B cell (primary cell): Measurements from ENCODE around the gene PREX1. TPM values are rescaled to one million over a fixed set of nuclear protein-coding genes. Genes with fewer than 3 reads are reported as not detected.
A peak's percentile ranks its signal among the peaks of the same experiment; 100 is the strongest.

Experiments
- ATAC-seq: fragments of 200-7000 bp; cut with Tn5 transposase; one replicate; pipeline ENCODE4 v1.10.0; 2021; ENCODE audit warnings: low read depth, mild to moderate bottlenecking, moderate number of reproducible peaks, moderate library complexity
- CTCF ChIA-PET: fragments of 350-600 bp; sonication (Branson Sonifier 250); formaldehyde crosslinking; loops from one replicate; lab custom pipeline; 2021; ENCODE audit warnings: antibody characterized with exemption, inconsistent platforms; lab: Charles Lee
- POLR2A ChIA-PET: fragments of 350-600 bp; sonication (Branson Sonifier 250); formaldehyde crosslinking; loops from one replicate; lab custom pipeline; 2021; ENCODE audit warnings: antibody characterized with exemption; lab: Charles Lee
- DNase-seq: peaks from one replicate; pipeline ENCODE4 v3.0.0; 2013
- H2AFZ ChIP-seq: 2 replicates; pipeline ENCODE4 v1.6.1; 2012; ENCODE audit warnings: mild to moderate bottlenecking, low read depth, low read length; ENCODE audit not compliant: insufficient read depth, poor library complexity, severe bottlenecking
- H3K27ac ChIP-seq, 2 donors: 1 replicate in 1 of 2; 2 replicates in 1 of 2; pipeline ENCODE4 v1.5.1; 2012 to 2013; ENCODE audit warnings: low read length in 2 of 2, mild to moderate bottlenecking in 2 of 2, moderate library complexity in 1 of 2
- H3K27me3 ChIP-seq, 4 experiments: fragments of 200-600 bp in 1 of 4; sonication (generic) in 1 of 4; replicated peaks in 1 of 4; 1 replicate in 2 of 4; 2 replicates in 2 of 4; pipeline versions ENCODE4 v1.6.1 to v1.7.0; 2013 to 2016; ENCODE audit warnings: low read length in 3 of 4, mild to moderate bottlenecking in 2 of 4, mixed read lengths in 1 of 4, moderate library complexity in 1 of 4; ENCODE audit not compliant: insufficient read depth in 4 of 4, control insufficient read depth in 3 of 4; ENCODE audit errors: control extremely low read depth in 1 of 4
- H3K36me3 ChIP-seq, 2 experiments: replicated peaks in 1 of 2; 1 replicate in 1 of 2; 2 replicates in 1 of 2; pipeline versions ENCODE4 v1.6.1 to v1.7.1; 2013; ENCODE audit warnings: low read length in 1 of 2; ENCODE audit not compliant: insufficient read depth in 2 of 2, control insufficient read depth in 1 of 2; ENCODE audit errors: control extremely low read depth in 1 of 2, extremely low read depth in 1 of 2
- H3K4me1 ChIP-seq, 2 donors: fragments of 200-600 bp in 1 of 2; sonication (generic) in 1 of 2; 1 replicate in 1 of 2; 2 replicates in 1 of 2; pipeline versions ENCODE4 v1.5.1 to v1.6.1; 2013 to 2017; ENCODE audit warnings: low read length in 2 of 2; ENCODE audit not compliant: control insufficient read depth in 2 of 2, insufficient read depth in 2 of 2
- H3K4me2 ChIP-seq: replicated peaks from 2 replicates; pipeline ENCODE3; 2012; ENCODE audit warnings: mild to moderate bottlenecking, low read depth, low read length; ENCODE audit not compliant: poor library complexity, severe bottlenecking
- H3K4me3 ChIP-seq, 5 experiments: fragments of 200-600 bp in 1 of 5; sonication (generic) in 1 of 5; 1 replicate in 3 of 5; 2 replicates in 2 of 5; pipeline versions ENCODE4 v1.5.1 to v1.7.0; 2011 to 2016; ENCODE audit warnings: low read length in 4 of 5, mild to moderate bottlenecking in 4 of 5, low read depth in 2 of 5, control low read depth in 1 of 5, moderate library complexity in 1 of 5; ENCODE audit not compliant: insufficient read depth in 1 of 5; ENCODE audit errors: control extremely low read depth in 1 of 5, extremely low read depth in 1 of 5
- H3K79me2 ChIP-seq: fragments of 200-600 bp; sonication (generic); one replicate; pipeline ENCODE4 v1.6.0; 2016; ENCODE audit warnings: low read length; ENCODE audit not compliant: control insufficient read depth, insufficient read depth
- H3K9ac ChIP-seq: fragments of 200-600 bp; sonication (generic); 2 replicates; pipeline ENCODE4 v1.6.1; 2017; ENCODE audit warnings: mild to moderate bottlenecking, low read length, moderate library complexity
- H3K9me3 ChIP-seq, 3 donors: one replicate each; pipeline versions ENCODE4 v1.6.1 to v1.7.1; 2013; ENCODE audit warnings: low read length in 2 of 3; ENCODE audit not compliant: control insufficient read depth in 2 of 3, insufficient read depth in 1 of 3; ENCODE audit errors: control extremely low read depth in 1 of 3
- H4K20me1 ChIP-seq: 2 replicates; pipeline ENCODE4 v1.6.0; 2012; ENCODE audit warnings: mild to moderate bottlenecking, low read length; ENCODE audit not compliant: insufficient read depth, control insufficient read depth, poor library complexity, severe bottlenecking
- H3K27ac Mint-ChIP-seq: one replicate; pipeline ENCODE4 v1.8.0; 2021; ENCODE audit warnings: mixed read lengths
- H3K27me3 Mint-ChIP-seq: one replicate; pipeline ENCODE4 v1.8.0; 2021; ENCODE audit warnings: mixed read lengths
- H3K4me1 Mint-ChIP-seq: one replicate; pipeline ENCODE4 v1.8.0; 2021; ENCODE audit warnings: mixed read lengths
- H3K4me3 Mint-ChIP-seq: one replicate; pipeline ENCODE4 v1.8.0; 2021; ENCODE audit warnings: mixed read lengths
- H3K9me3 Mint-ChIP-seq: one replicate; pipeline ENCODE4 v1.8.0; 2022; ENCODE audit warnings: mixed read lengths; ENCODE audit not compliant: insufficient read depth
- EZH2 ChIP-seq: IDR thresholded peaks from 2 replicates; pipeline ENCODE4 v1.6.1; 2012; ENCODE audit warnings: borderline replicate concordance, low read depth, mild to moderate bottlenecking, moderate library complexity, low read length; ENCODE audit not compliant: insufficient read depth, poor library complexity, severe bottlenecking
- WGBS: methylation state at CpG from one replicate; pipeline ENCODE4 v1.1.5; 2013; ENCODE audit warnings: missing lambda C conversion rate; ENCODE audit not compliant: insufficient coverage; 5-methylcytosine and 5-hydroxymethylcytosine counted together
- intact Hi-C: fragments of 100-400 bp; cut with micrococcal nuclease; formaldehyde crosslinking; loops from one replicate; pipeline ENCODE4 v1.10.0; 2022
- polyA plus RNA-seq: library from polyadenylated mRNA; depleted of rRNA; stranded (reverse); fragments of >200 nt; gene quantifications from 2 replicates; pipeline ENCODE4 v1.2.3, GENCODE V29; 2012
- total RNA-seq, 2 donors: library from RNA; stranded (reverse); fragments of 120-200 nt in 1 of 2; gene quantifications; 1 replicate in 1 of 2; 2 replicates in 1 of 2; pipeline versions ENCODE4 v1.2.3 to v1.2.4, GENCODE V29; 2013 to 2022
- TF ChIP-seq, protein P1 (sequence below): fragments of 200-600 bp; IDR thresholded peaks from one replicate; pipeline ENCODE4 v1.8.0; 2022; ENCODE audit warnings: antibody characterized with exemption, mild to moderate bottlenecking

PREX1 gene
- total and polyA plus RNA-seq, 2 donors (not counting 1 experiment from before 2014, with no cell fraction given): 79.1 to 99.4 TPM

DNA sequence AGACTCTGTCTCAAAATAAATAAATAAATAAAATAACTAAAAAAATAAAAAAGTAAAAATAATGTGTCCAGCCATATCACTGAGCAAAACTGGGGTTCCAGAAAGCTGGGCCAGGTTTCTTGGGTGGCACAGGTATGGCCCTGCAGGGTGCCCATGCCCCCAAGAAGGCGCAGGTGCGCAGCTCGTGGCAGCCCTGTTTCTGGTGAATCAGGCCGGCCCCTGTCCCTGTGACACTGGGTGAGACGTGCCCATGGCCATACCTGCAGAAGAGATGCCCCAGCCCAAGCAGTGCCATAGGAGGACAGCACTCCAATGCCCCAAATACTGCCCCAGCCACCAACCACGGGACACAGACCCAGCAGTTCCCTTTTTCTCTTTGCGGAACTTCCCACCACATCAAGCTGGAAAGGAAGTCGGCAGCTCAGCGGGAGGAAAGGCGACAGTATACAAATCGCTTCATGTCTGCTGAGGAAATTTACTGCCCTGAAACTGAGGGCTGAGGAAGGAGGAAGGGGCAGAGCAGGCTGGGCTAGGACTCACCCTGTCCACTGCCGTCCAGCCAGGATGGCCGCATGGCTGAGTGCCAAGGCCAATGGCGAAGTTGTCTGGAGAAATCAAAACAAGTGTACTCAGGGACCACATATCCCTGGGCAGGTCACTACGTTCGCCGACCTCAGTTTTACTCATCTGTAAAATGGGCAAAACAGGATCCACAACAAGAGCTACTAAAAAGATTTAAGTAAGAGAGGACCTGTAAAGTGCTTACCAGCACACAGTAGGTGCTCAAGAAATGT, 55.4 kb downstream of the PREX1 start:
- Histone ChIP-seq H3K4me2 (peak overlapping the region; percentile 60), H3K9me3 (peaks cover 0 to 21% (median 0%) of the 10 kb centered on the region in 3 donors), H3K27ac (peak overlapping the region; percentile 5 to 68), H3K27me3 (no peaks in the 10 kb centered on the region), H3K4me1 (peaks cover 63 to 96% of the 10 kb centered on the region in 2 donors), H2AFZ (no peak overlapping the region), H3K36me3 (peaks cover 0 to 15% of the 10 kb centered on the region in 2 experiments), H4K20me1 (peaks cover 98% of the 10 kb centered on the region), H3K9ac (peak overlapping the region; percentile 38), H3K79me2 (peaks cover 98% of the 10 kb centered on the region), H3K4me3 (peak overlapping the region in 2 of 5 experiments; percentile 7 to 19)
- no peak for TF ChIP-seq EZH2
- TF ChIP-seq, protein P1, sequence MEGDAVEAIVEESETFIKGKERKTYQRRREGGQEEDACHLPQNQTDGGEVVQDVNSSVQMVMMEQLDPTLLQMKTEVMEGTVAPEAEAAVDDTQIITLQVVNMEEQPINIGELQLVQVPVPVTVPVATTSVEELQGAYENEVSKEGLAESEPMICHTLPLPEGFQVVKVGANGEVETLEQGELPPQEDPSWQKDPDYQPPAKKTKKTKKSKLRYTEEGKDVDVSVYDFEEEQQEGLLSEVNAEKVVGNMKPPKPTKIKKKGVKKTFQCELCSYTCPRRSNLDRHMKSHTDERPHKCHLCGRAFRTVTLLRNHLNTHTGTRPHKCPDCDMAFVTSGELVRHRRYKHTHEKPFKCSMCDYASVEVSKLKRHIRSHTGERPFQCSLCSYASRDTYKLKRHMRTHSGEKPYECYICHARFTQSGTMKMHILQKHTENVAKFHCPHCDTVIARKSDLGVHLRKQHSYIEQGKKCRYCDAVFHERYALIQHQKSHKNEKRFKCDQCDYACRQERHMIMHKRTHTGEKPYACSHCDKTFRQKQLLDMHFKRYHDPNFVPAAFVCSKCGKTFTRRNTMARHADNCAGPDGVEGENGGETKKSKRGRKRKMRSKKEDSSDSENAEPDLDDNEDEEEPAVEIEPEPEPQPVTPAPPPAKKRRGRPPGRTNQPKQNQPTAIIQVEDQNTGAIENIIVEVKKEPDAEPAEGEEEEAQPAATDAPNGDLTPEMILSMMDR: no peak
- Mint-ChIP-seq H3K27ac (peak overlapping the region; percentile 91), H3K27me3 (no peaks in the 10 kb centered on the region), H3K4me3 (peak overlapping the region; percentile 73), H3K4me1 (peaks cover 86% of the 10 kb centered on the region), H3K9me3 (no peaks in the 10 kb centered on the region)
- peak; percentile 46 for ATAC-seq
- WGBS: 13% methylated on average over 14 of the region's 17 CpGs
- CTCF ChIA-PET: interaction anchor here (0.6 to 1.7 kb wide), 4 partner anchors 13 to 133 kb away, joined by 3 to 5 read pairs (median 4); no protein-coding TSS in a partner anchor
- DNase-seq: peak; percentile 77
- POLR2A ChIA-PET: no interaction called here
- intact Hi-C loops: no loop called here

DNA sequence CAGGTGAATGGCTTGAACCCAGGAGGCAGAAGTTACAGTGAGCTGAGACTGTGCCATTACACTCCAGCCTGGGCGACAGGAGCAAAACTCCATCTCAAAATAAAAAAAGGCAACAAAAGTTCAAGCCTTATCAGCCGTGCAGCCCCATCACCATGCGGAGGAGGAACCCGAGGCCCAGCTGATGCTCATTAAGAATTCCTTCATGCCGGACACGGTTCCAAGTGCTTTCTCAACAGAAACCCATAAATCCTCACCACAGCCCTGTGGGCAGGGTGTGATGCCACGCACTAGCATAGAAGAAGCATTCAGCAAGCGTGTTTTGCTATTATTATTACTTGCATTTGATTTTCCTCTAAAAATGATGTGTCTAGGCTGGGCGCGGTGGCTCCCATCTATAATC, 56.3 kb downstream of the PREX1 start:
- Mint-ChIP-seq H3K27me3 (no peaks in the 10 kb centered on the region), H3K4me3 (no peak overlapping the region), H3K27ac (no peak overlapping the region), H3K9me3 (no peaks in the 10 kb centered on the region), H3K4me1 (peaks cover 86% of the 10 kb centered on the region)
- no peak for TF ChIP-seq EZH2
- TF ChIP-seq, protein P1: no peak
- Histone ChIP-seq H3K4me3 (no peak overlapping the region), H3K27ac (no peak overlapping the region), H3K4me2 (no peak overlapping the region), H2AFZ (no peak overlapping the region), H3K9me3 (peaks cover 0 to 13% (median 0%) of the 10 kb centered on the region in 3 donors), H3K9ac (no peak overlapping the region), H4K20me1 (peaks cover 98% of the 10 kb centered on the region), H3K4me1 (peaks cover 58 to 96% of the 10 kb centered on the region in 2 donors), H3K36me3 (peaks cover 0 to 17% of the 10 kb centered on the region in 2 experiments), H3K79me2 (peaks cover 98% of the 10 kb centered on the region), H3K27me3 (no peaks in the 10 kb centered on the region)
- ChIA-PET POLR2A (no interaction called here), CTCF (no interaction called here)
- ATAC-seq (no peak), DNase-seq (no peak)
- 70% methylated on average over 8 of the region's 10 CpGs for WGBS
- intact Hi-C loops: no loop called here
